Measurements from ENCODE around the gene PLD3.

PLD3 gene

DNA sequence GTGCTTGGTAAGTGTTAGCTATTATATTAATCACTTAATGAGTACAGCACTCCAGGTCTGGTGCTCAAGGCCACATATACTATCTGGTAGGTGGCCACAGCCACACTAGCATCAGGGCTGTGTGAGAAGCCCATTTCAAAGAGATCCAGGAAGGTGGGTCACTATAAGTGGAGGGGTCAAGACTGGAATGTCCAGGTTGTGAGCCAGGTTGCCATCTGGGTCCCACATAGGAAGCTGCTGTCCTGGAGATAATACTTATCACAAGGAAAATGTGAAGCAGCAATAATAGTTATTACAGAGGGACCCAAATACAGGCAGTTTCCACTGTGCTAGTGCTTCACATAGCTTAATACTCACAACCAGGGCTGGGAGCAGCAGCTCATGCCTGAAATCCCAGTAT is 13.4 kb upstream of the PLD3 start:
- DNase-seq = no peak

DNA sequence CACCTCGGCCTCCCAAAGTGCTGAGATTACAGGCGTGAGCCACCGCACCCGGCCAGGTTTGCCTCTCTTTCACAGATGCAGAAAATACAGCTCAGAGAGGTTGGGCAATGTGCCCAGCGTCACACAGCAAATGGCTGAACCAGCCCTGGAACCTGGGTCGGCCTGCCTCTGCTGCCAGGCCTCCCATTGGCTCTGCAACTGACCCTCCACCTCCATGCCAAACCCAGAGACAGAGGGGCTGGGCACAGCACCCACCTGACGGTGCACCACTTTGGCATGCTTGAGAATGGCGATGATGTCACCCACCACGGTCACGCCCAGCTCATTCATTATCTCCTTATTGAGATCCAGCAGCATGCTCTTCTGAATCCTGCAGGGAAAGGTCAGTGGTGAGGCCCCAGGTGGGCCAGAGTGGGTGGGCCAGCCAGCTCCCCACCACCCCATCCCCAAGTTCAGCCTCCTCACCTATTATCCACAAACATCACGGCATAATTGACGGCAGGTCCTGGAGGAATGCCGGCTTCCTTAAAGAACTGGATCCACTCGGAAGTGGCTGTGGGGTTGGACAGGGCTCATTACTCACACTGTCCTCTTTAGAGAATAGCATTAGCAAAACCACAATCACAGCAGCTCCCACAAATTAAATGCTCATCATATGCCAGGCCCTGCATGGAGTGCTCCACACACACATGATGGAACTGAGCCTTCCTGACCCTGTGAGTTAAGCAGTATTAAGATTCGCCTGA is 12.5 kb upstream of the PLD3 start:
- no peak for DNase-seq

DNA sequence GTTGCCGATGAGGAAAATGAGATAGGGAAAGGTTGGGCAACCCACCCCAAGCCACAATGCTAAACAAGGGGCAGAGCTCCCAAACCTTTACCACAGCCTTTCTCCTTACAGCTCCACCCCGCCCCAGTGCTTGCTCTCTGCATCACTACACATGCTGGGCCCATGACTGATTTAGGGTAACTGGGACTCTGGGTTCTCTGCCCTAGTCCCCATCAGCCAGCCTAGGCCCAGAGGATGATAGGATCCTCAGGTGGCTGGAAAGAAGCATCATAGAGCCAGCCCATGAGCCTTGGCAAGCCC is 11.9 kb upstream of the PLD3 start:
- no peak for DNase-seq

DNA sequence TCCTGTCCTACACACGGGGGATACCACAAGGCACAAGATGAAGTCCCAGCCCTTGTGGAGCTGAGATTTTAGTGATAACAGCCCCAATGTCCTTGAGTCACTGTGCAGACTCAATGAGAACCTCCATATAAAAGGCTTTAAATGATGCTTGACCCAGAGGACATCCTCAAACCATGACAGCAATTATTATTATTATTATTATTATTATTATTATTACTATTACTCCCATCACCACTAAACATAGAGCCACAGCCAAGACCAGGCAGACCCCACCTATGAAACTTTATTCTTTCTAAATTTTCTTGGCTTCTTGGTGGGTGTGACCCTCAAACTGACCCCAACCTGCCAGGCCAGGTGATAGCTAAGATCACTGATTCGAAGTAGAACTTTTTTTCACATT is 11.4 kb upstream of the PLD3 start:
- DNase-seq = no peak

DNA sequence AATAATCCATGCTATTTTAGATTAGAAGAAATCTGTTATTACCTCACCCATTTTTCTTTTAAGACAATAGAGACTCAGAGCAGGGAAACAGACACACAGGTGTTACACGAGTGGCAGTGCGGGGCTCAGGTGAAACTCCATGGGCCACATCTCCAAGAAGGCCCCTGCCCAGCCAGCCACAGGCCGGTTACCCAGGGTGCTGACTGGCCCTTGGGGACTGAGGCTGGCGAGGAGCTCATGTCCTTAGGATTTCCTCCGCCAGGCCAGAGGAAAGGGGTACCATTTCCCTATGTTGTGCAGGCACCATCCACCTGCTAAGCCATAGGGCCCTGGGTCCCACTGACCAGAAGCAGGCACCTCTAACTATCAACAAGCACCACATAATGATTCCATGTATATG is 10.9 kb upstream of the PLD3 start:
- no peak for DNase-seq

DNA sequence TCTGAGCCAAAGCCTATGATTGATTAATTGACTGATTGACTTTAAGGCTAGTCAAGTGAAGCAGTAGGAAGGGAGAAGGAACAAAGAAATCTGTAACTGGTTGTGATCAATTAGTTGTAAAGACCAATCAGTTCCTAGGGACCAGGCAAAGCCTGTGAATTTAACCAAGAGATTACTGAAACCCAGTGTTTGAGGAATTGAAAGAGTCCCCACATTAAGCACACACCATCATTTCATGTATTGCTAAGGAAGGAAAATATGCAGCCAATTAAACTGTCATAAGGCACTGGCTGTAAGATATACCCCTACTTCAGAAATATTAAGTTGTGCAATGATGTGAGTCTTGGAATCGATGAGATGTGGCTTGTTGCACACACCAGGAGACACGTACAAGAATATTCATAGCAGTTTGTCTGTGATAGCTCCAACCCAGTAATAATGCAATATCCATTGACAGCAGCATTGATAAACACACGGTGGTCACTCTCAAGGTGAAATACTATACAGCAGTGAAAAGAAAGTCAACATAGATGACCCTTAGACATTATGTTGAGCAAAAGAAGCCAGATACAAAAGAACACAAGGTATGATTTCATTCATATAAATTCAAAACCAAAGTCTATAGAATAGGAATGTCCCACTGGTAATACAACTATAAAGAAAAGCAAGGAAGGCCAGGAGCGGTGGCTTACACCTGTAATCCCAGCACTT is 9.3 kb upstream of the PLD3 start:
- no peak for DNase-seq

DNA sequence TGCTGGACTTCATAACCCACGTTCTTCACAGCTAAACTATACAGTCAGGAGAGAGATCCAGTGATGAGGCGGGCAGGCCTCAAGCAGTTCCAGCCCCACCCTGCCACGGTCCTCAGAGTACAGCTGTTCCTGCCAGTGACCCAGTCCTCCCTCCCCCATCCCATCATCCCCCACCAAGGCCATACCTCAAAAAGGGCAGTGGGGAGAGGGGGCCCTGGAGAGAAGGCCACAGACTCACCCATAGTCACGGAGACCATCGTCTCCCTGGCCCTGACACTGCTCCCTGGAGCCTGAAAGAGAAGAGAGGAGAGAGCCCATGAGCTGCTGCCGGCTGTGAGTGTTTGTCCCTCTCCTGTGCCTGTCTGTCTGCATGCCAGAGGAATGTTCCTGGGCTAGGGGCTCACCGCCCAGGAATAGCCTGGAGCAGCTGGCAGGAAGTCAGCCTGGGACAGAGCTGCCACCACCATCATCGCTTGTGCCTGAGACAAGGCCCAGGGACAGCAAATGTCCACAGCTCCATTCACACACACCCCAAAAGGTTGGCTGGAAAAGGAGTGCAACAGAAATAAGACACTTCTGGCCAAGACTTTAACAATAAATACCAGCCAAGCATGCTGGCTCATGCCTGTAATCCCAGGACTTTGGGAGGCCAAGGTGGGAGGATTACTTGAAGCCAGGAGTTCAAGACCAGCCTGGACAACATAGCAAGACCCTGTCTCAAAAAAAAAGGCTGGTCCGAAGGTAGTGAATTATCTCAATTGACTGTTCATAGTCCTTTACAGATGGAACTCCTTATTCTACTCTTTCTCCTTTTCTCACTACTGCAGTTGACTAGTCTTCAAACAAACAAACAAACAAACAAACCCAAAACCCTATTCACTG is 6.7 kb upstream of the PLD3 start:
- no peak for DNase-seq

DNA sequence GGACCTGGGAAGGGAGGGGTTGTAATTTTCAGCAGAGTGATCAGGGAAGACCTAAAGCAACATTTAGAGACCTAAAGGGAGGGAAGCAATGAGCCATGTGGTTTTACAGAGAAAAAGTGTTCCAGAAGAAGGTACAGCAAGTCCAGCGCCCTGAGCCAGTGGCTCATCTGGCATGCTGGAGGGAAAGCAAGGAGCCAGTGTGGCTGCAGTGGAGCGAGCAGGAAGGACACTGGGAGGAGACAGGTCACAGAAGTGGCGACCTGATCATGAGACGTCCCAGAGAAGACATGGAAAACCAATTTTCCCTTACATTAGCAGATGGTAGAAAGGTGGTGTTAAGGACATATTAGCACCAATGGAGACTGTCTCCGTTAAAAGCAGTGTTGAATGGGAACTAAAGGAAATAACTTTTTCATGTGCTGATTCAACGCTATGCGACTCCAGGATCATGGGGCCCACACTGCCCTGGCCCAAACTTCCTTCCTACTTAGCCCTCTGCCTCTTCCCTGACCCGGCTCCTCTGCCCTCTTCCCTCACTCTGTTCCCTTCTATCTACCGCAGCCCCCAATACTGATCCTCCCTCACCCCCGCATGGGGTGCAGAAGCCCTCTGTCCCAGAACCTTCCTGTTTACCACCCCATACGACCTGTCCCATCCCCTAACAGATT is 5.7 kb upstream of the PLD3 start:
- DNase-seq = no peak

DNA sequence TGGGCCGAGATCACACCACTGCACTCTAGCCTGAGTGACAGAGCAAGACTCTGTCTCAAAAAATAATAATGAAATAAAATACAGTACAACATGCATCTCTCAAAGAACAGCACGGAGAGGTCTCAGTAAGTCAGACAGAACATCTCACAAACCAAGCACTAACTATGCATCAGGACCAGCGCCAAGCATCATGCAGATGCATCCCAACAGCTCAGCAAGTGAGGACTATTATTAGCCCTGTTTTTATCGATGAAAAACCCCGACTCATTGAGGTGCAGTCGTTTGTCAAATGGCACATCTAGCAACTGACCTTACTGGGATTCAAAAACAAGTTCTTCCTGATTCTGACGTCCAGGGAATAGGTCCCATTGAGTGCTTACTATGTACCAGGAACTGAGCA is 4.1 kb upstream of the PLD3 start:
- no peak for DNase-seq

DNA sequence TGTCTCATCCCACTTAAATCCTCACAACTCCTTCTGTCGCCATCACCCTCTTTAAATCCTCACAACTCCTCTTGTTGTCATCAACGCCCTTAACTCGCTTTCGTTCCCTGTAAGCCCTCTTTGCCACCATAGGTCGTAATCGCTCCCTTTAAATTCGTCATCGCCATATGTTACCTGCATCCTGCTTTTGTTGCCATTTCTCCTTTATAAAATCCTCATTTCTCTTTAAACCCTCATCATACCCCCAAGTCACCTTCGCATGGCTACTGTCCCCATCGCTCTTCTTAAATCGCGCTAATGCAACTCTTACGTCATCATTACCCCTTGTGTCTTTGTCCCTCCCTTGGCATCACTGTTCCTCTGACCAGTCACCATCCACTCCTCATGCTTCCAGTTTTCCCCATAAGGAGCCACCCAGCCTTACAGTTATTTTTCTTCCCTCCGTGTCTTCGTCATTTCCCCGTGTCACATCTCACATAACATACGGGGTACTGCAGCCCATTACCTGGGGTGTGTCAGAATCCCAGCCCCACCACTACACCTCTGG is 539 bp downstream of the PLD3 start:
- no peak for DNase-seq

DNA sequence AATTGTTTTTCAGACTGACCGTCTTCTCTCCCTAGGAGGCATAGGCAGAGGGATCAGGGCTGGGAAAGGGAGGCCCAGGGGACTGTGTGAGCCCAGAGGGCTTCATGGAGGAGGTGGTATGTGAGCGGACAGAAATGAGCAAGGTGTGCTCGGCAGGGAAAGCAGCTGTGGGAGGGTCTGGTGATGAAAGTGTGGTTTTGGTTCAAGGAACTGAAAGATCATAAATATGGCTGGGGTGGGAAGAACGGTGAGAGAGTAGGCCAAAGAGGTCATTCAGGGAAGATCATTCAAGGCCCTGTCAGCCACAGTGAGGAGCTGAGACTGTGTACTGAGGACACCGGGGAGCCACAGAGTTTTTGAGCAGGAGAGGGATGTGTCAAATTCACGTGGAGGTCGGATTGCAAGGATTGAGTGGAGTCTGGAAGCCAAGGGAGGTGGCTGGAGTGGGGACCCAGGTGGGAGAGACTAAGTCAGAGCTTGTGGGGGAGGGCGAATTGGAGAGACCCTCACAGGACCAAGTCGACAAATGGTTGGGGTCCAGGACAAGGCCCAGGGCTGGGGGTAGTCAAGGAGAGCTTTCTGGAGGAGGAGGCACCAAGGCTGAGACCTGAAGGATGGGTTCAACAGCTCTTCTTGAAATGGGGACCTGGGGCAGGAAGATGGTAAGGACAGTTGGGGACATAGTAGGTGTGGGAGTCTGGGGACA is 7.6 kb downstream of the PLD3 start:
- no peak for DNase-seq

DNA sequence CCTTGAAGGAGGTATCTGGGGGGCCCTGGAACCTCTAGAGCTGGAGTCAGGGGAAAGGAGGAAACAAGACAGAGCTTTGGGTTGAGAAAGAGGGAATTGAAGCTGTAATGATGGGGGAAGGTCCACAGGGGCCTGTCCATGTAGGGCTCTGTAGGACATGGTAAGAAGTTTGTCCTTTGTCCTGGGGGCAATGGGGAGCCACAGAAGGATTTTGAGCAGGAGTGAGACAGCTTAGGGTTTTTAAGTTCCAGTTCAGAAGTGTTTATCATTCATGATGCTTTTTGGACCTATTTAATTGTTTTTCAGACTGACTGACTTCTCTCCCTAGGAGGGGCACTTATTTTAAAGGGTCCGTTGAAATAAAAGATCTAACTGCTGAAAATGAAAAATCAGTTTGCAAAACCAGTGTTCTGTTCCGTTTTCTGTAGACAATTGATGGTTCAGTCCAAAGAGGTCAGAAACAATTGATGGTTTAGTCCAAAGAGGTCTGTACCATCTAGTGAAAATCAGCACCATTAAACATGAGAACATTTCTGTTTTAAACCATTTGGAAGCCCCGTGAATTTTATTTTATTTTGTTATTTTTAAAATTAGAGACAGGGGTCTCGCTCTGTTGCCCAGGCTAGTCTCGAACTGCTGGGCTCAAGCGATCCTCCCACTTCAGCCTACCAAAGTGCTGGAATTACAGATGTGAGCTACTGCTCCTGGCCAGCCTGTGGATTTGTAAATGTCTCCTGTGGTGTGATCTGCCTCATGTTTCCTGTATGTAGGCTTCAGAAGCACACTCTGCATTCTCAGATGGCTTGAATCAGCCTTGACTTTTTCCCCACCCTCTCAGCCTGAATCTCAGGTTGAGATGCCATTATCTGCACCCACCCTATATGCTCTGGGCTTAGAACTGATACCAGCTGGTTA is 8.4 kb downstream of the PLD3 start:
- DNase-seq = no peak

DNA sequence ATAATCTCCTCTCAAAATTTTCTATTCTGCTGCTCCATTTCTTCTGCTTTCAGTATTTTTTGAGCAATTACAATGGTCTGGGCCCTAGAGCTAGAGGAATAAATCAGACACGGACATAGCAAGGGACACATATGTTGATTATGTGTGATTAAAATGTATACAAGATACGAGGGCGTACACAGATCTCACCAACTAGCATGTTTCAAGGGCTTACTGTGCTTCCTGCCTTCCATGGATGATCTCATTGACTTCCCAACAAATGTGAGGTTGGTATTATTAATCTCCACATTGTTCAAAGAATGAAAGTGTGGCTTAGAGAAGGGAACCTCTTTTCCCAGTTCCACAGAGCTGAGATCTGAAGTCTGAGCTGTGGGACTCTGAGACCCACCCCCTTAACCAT is 9.1 kb downstream of the PLD3 start:
- DNase-seq = no peak

DNA sequence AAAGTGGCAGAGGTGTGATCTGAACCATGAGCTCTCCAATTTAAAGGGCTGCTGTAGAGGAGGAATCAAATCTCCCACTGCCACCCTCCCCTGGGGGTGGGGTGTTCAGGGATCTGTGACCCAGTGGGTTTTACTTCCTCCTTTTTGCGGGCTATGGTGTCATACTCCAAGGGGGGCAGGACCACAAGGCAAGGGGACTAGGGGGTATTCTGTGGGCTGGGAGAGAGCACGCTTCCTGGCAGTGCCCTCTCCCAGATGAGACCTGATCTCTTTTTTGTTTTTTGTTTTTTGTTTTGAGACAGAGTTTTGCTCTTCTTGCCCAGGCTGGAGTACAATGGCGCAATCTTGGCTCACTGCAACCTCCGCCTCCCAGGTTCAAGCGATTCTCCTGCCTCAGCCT is 10.3 kb downstream of the PLD3 start:
- no peak for DNase-seq

DNA sequence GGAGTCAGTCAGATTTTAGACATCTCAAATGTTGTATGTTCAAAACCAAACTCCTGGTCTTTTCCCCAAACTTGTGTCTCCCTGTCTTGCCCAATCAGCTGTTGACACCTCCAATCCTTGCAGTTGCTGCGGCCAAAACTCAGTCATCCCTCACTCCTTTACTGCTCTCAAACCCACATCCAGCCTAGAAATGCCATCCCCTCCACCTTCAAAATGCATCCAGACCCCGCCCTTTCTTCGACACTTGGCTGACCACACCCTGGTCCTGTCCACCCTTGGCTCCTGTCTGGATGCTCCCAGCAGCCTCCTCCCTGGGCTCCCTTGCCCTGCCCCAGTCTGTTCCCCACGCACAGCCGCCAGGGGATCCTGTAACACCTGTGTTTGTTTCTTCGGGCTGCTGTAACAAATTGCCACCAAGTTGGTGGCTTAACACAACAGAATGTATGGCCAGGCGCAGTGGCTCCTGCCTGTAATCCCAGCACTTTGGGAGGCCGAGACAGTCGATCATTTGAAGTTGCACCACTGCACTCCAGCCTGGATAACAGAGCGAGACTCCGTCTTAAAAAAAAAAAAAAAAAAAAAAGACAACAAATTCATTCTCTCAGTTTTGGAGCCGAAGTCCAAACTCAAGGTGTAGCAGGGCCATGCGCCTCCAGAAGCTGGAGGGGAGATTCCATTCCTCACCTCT is 11.7 kb downstream of the PLD3 start:
- no peak for DNase-seq

DNA sequence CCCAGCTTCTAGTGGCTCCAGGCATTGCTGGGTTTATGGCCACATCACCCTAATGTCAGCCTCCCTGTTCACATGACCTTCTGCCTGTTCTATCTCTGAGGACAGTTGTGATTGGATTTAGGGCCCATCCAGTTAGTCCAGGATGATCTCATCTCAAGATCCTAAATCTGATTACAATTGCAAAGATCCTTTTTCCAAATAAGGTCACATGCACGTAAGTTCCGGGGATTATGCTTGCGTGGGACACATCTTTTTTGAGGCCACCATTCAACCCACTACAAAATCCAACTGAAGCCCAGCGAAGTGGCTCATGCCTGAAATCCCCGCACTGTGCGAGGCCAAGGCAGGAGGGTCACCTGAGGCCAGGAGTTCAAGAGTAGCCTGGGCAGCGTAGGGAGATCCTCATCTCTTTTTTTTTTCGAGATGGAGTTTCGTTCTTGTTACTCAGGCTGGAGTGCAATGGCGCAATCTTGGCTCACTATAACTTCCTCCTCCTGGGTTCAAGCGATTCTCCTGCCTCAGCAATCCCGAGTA is 12.3 kb downstream of the PLD3 start:
- no peak for DNase-seq

DNA sequence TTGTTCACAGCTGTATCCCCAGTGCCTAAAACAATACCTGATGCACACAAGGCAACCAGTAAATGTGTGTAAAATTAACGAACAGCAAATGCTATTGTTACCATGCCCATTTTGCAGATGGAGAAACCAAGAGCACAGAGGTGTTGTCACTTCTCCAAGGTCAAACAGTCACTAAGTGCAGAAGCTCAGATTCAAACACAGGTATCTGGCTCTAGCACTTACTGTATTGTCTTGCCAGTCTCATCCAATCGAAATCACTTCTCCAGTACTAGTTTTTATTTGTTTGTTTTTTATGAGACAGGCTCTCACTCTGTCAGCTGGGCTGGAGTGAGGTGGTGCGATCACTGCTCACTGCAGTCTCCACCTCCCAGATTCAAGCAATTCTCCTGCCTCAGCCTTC is 13.7 kb downstream of the PLD3 start:
- DNase-seq = no peak

DNA sequence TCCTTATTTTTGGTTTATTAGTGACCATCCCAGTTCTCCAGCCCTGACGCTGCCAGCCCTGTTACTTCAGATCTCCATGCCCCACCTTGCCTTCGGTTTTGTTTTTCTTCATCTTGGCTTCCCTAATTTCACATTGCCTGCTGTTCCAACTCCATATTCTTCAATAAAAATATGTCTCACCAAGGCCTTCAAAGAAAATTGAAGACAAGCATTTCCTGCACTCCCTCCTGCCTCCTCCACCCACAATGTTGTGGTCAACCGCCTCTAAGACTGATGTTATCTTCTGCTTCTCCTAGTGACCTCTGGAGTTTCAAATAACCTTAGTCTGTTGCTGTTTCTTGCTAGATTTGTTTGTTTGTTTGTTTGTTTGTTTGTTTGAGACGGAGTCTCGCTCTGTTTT is 14.6 kb downstream of the PLD3 start:
- DNase-seq = no peak

DNA sequence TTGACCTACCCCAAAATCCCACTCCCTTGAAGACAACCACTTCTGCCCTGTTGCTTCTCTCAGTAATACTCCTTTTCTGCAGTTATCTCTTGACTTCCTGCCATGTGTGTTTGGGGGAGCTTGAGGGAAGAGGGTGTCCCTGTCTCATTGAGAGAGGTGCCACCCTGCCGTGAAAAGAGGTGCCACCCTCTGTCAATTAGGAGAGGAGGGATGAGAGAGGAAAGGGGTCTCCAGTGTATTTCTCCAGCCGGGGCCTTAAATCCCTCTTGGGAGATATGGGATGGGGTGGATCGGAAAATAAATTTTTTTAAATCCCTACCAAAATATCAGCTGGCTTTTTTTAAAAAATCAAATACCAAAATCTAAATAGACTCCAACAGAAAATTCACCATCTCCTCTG is 16.5 kb downstream of the PLD3 start:
- no peak for DNase-seq

DNA sequence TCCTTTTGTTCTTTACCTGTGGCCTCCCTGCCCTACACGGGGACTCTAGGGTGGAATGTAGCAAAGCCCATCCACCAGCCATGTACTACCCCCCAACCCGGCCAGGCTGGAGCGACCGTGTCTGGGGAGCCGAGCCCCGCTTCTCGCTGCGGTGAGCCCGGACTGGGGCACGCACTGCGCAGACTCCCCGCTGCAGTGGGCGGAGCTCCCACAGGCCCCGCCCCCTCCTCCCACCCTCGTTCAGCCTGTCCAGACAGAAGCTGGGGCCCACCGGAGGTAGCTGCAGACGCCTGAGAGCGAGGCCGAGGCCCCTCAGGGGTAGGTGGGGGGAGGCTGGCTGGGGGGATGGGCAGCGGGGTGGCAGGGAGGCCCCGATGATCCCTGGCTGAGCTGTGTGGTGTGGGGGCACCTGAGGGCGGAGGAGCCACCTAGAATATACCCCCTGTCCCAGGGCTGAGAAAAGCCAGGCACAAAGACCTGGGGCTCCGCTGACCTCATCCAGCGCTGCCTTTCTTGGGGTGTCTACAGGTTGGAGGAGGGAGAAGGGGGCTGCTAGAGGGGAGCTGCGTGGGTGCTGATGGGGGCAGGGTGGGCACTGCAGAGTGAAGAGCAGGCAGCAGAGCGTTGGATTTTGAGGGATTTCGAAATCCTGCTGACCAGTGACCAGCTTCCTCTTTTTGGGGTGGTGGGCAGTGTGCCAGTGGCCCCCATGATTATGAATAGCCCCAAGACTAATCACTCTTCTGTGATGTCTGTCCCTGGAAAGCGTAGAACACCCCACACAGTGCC is 17.3 kb downstream of the PLD3 start:
- peak in 1 of 2 donors; percentile 16 for DNase-seq
